Panc1 (cell line): Measurements from ENCODE around the gene FGF5. TPM values are rescaled to one million over a fixed set of nuclear protein-coding genes. Genes with fewer than 3 reads are reported as not detected.

ENCODE experiments used
- ATAC-seq: fragments of 200-7000 bp; cut with Tn5 transposase; 2 replicates; pipeline ENCODE4 v1.9.1; 2020; ENCODE audit warnings: mild to moderate bottlenecking, moderate library complexity
- BruUV-seq: library from RNA; stranded (reverse); fragments of 400-500 nt; replicated peaks from 2 replicates; lab custom pipeline; 2021; lab: Mats Ljungman, UMichigan
- CTCF ChIA-PET: fragments of 300-600 bp; sonication (Branson Sonifier 250); formaldehyde crosslinking; loops from one replicate; lab custom pipeline; 2022; ENCODE audit warnings: antibody characterized with exemption; lab: Charles Lee
- POLR2A ChIA-PET: fragments of 300-600 bp; sonication (Branson Sonifier 250); formaldehyde crosslinking; loops from one replicate; lab custom pipeline; 2022; ENCODE audit warnings: antibody characterized with exemption; lab: Charles Lee
- DNase-seq: peaks from one replicate; pipeline ENCODE4 v3.0.0-alpha.2; 2010; ENCODE audit warnings: low read depth, low spot score
- H3K27ac ChIP-seq: 2 replicates; pipeline ENCODE4 v1.5.1; 2011; ENCODE audit warnings: mild to moderate bottlenecking, low read length, inconsistent platforms
- H3K27me3 ChIP-seq: fragments of 200-500 bp; sonication (Bioruptor generic); 2 replicates; pipeline ENCODE4 v1.6.0; 2014; ENCODE audit warnings: low read length, inconsistent platforms; ENCODE audit not compliant: control insufficient read depth, insufficient read depth
- H3K36me3 ChIP-seq: fragments of 200-500 bp; sonication (Bioruptor generic); 2 replicates; pipeline ENCODE4 v1.5.1; 2014; ENCODE audit warnings: inconsistent platforms, mild to moderate bottlenecking, low read length, moderate library complexity; ENCODE audit not compliant: control insufficient read depth, insufficient read depth
- H3K4me1 ChIP-seq: 2 replicates; pipeline ENCODE4 v1.5.1; 2011; ENCODE audit warnings: inconsistent platforms, mild to moderate bottlenecking, low read length, moderate library complexity; ENCODE audit not compliant: control insufficient read depth, insufficient read depth
- H3K4me3 ChIP-seq, 2 experiments: 2 replicates each; pipeline ENCODE4 v1.5.1; 2011 to 2012; ENCODE audit warnings: low read depth in 2 of 2, low read length in 2 of 2, mild to moderate bottlenecking in 2 of 2, inconsistent platforms in 1 of 2, moderate library complexity in 1 of 2
- H3K9me3 ChIP-seq: fragments of 200-500 bp; sonication (Bioruptor generic); 2 replicates; pipeline ENCODE4 v1.5.1; 2014; ENCODE audit warnings: low read depth, mild to moderate bottlenecking, inconsistent platforms, low read length, moderate library complexity; ENCODE audit not compliant: control insufficient read depth, insufficient read depth
- CTCF ChIP-seq: fragments of 450-650 bp; IDR thresholded peaks from 2 replicates; pipeline ENCODE4 v1.5.1; 2017; ENCODE audit warnings: mild to moderate bottlenecking
- POLR2AphosphoS5 ChIP-seq: IDR thresholded peaks from 2 replicates; pipeline ENCODE4 v1.6.1; 2012; ENCODE audit warnings: mild to moderate bottlenecking, low read depth, low read length, moderate library complexity
- SIN3A ChIP-seq: IDR thresholded peaks from 2 replicates; pipeline ENCODE4 v1.6.1; 2012; ENCODE audit warnings: low read depth, mild to moderate bottlenecking, low read length, moderate library complexity, borderline replicate concordance; ENCODE audit not compliant: insufficient read depth
- TCF7L2 ChIP-seq: IDR thresholded peaks from 2 replicates; pipeline ENCODE4 v1.6.1; 2011; ENCODE audit warnings: mild to moderate bottlenecking, low read depth, low read length, inconsistent platforms
- in situ Hi-C: cut with HindIII; loops from 2 replicates; pipeline ENCODE4 v1.10.0; 2016; ENCODE audit warnings: low sequenced_read_pairs, low pct_unique_long_range_greater_than_20kb
- intact Hi-C: fragments of 100-400 bp; cut with micrococcal nuclease; formaldehyde crosslinking; loops from one replicate; pipeline ENCODE4 v1.10.0; 2022; ENCODE audit not compliant: unreplicated experiment
- total RNA-seq: library from RNA; stranded (reverse); gene quantifications from one replicate; pipeline ENCODE4 v1.2.1, GENCODE V29; 2021; ENCODE audit not compliant: unreplicated experiment
- TF ChIP-seq, protein P1 (sequence below), 2 experiments: IDR thresholded peaks; 2 replicates each; pipeline ENCODE4 v1.6.1; 2011 to 2012; ENCODE audit warnings: low read depth in 2 of 2, control low read depth in 1 of 2, low read length in 1 of 2, mild to moderate bottlenecking in 1 of 2, moderate library complexity in 1 of 2; ENCODE audit not compliant: insufficient read depth in 1 of 2

Gene FGF5
- total RNA-seq, 1 experiment from 2014 or later, result 1.3 TPM

GRCh38 chr4:80229590-80229989 is 36.9 kb upstream of the FGF5 start:
- ATAC-seq (no peak), DNase-seq (no peak)
- intact Hi-C loops (no loop called here), in situ Hi-C loops (no loop called here)
- TF ChIP-seq CTCF (no peak), POLR2AphosphoS5 (no peak), TCF7L2 (no peak), SIN3A (no peak)
- TF ChIP-seq, protein P1, sequence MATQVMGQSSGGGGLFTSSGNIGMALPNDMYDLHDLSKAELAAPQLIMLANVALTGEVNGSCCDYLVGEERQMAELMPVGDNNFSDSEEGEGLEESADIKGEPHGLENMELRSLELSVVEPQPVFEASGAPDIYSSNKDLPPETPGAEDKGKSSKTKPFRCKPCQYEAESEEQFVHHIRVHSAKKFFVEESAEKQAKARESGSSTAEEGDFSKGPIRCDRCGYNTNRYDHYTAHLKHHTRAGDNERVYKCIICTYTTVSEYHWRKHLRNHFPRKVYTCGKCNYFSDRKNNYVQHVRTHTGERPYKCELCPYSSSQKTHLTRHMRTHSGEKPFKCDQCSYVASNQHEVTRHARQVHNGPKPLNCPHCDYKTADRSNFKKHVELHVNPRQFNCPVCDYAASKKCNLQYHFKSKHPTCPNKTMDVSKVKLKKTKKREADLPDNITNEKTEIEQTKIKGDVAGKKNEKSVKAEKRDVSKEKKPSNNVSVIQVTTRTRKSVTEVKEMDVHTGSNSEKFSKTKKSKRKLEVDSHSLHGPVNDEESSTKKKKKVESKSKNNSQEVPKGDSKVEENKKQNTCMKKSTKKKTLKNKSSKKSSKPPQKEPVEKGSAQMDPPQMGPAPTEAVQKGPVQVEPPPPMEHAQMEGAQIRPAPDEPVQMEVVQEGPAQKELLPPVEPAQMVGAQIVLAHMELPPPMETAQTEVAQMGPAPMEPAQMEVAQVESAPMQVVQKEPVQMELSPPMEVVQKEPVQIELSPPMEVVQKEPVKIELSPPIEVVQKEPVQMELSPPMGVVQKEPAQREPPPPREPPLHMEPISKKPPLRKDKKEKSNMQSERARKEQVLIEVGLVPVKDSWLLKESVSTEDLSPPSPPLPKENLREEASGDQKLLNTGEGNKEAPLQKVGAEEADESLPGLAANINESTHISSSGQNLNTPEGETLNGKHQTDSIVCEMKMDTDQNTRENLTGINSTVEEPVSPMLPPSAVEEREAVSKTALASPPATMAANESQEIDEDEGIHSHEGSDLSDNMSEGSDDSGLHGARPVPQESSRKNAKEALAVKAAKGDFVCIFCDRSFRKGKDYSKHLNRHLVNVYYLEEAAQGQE (IDR thresholded peaks at IDR 0.05; ENCODE audit: insufficient read depth in 1 of 2, low read depth in 2 of 2, low read length in 1 of 2), result no peak
- Histone ChIP-seq H3K4me3 (no peak overlapping the region), H3K27ac (no peak overlapping the region), H3K9me3 (no peaks in the 10 kb centered on the region), H3K36me3 (no peaks in the 10 kb centered on the region), H3K27me3 (no peaks in the 10 kb centered on the region), H3K4me1 (no peaks in the 10 kb centered on the region)
- ChIA-PET POLR2A (no interaction called here), CTCF (no interaction called here)
- BruUV-seq, result no TSS peak

DNA sequence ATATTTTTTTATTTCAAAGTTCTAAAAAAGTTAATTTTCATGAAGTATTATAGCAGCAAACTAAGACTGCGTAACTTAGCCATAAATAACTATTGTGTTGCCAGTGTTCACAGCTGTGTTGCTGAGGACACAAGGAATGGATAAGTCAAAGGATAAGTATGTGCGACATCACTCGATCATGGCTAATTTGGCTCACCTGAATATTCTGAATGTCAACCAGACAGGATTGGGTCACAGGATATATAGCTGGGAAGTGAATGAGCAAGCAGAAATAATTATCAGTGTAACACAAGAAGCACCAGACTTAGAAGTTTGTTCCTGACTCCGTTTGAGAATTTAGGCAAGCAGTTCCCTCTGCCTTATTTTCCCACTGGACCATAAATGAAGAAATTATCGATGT is 35.3 kb upstream of the FGF5 start:
- ATAC-seq (no peak), DNase-seq (no peak)
- Histone ChIP-seq H3K4me1 (no peaks in the 10 kb centered on the region), H3K27ac (no peak overlapping the region), H3K27me3 (no peaks in the 10 kb centered on the region), H3K36me3 (no peaks in the 10 kb centered on the region), H3K4me3 (no peak overlapping the region), H3K9me3 (no peaks in the 10 kb centered on the region)
- intact Hi-C loops, result loop anchor here (5.0 kb wide), 1 partner anchor 101 kb away; no protein-coding TSS in a partner anchor
- TF ChIP-seq POLR2AphosphoS5 (no peak), SIN3A (no peak), TCF7L2 (no peak), CTCF (no peak)
- TF ChIP-seq, protein P1 (IDR thresholded peaks at IDR 0.05; ENCODE audit: insufficient read depth in 1 of 2, low read depth in 2 of 2, low read length in 1 of 2), result no peak
- CTCF ChIA-PET, result no interaction called here
- BruUV-seq, result no TSS peak
- POLR2A ChIA-PET, result no interaction called here
- in situ Hi-C loops, result no loop called here
